Heart left ventricle (tissue), 16 donors: Measurements from ENCODE around the gene FADS2. TPM values are rescaled to one million over a fixed set of nuclear protein-coding genes. Genes with fewer than 3 reads are reported as not detected.

Source experiments
- ATAC-seq, 4 donors: fragments of 200-7000 bp; cut with Tn5 transposase; one replicate each; pipeline ENCODE4 v1.9.1; 2020 to 2022; ENCODE audit warnings: moderate library complexity in 4 of 4, mild to moderate bottlenecking in 3 of 4, moderate number of reproducible peaks in 1 of 4
- DNase-seq, 5 donors: peaks; one replicate each; pipeline ENCODE4 v3.0.0-alpha.2; 2020
- H3K27ac ChIP-seq, 12 donors: fragments of 200-600 bp; sonication (generic) in 4 of 12; one replicate each; pipeline versions ENCODE4 v1.5.0 to v1.8.0; 2016 to 2022; ENCODE audit warnings: mild to moderate bottlenecking in 2 of 12
- H3K27me3 ChIP-seq, 9 donors: fragments of 200-600 bp; sonication (generic) in 2 of 9; one replicate each; pipeline versions ENCODE4 v1.5.1 to v1.8.0; 2016 to 2022; ENCODE audit warnings: mild to moderate bottlenecking in 3 of 9
- H3K36me3 ChIP-seq, 9 donors: fragments of 200-600 bp; sonication (generic) in 2 of 9; one replicate each; pipeline versions ENCODE4 v1.5.0 to v1.8.0; 2018 to 2022; ENCODE audit warnings: mild to moderate bottlenecking in 2 of 9
- H3K4me1 ChIP-seq, 12 donors: fragments of 200-600 bp; sonication (generic) in 4 of 12; one replicate each; pipeline versions ENCODE4 v1.5.0 to v1.8.0; 2016 to 2022; ENCODE audit warnings: mild to moderate bottlenecking in 3 of 12
- H3K4me3 ChIP-seq, 12 donors: fragments of 200-600 bp; sonication (generic) in 4 of 12; one replicate each; pipeline versions ENCODE4 v1.5.0 to v1.8.0; 2017 to 2022; ENCODE audit warnings: mild to moderate bottlenecking in 9 of 12, moderate library complexity in 4 of 12
- H3K9me3 ChIP-seq, 12 donors: fragments of 200-600 bp; sonication (generic) in 4 of 12; one replicate each; pipeline versions ENCODE4 v1.5.0 to v1.8.0; 2016 to 2022; ENCODE audit warnings: mild to moderate bottlenecking in 1 of 12
- CTCF ChIP-seq, 12 donors: fragments of 200-600 bp; sonication (generic) in 4 of 12; IDR thresholded peaks; one replicate each; pipeline versions ENCODE4 v1.5.0 to v1.8.0; 2018 to 2022; ENCODE audit warnings: antibody characterized with exemption in 12 of 12, mild to moderate bottlenecking in 5 of 12
- POLR2A ChIP-seq, 2 donors: fragments of 450-650 bp; IDR thresholded peaks; one replicate each; pipeline ENCODE4 v1.6.1; 2017; ENCODE audit warnings: antibody characterized with exemption in 2 of 2, mild to moderate bottlenecking in 2 of 2, moderate library complexity in 2 of 2
- WGBS, 4 donors: extraction: QIAGEN DNeasy Blood & Tissue Kit in 2 of 4; methylation state at CpG; one replicate each; pipeline versions ENCODE4 v1.1.5 to v1.1.7; 2013 to 2018; 5-methylcytosine and 5-hydroxymethylcytosine counted together
- intact Hi-C, 10 donors: fragments of 100-400 bp; cut with DNase I; formaldehyde crosslinking; loops; one replicate each; pipeline versions ENCODE4 v1.11.1 to v1.14.2; 2022
- polyA plus RNA-seq, 2 donors: library from polyadenylated mRNA; stranded (reverse); fragments of 200-250 nt; gene quantifications; one replicate each; pipeline ENCODE4 v1.2.3, GENCODE V29; 2013
- total RNA-seq, 9 donors: library from RNA; depleted of rRNA in 2 of 9; stranded (reverse); fragments of >200 nt in 2 of 9; fragmentation: NEBNext Ultra II Directional in 3 of 9; extraction: Animal tissue kit (Norgen Biotek cat#: 25700) in 3 of 9; gene quantifications; one replicate each; pipeline versions ENCODE4 v1.1.0 to v1.2.4, GENCODE V29; 2016 to 2023
- donor health status: ischemic (EF 13 %, LVEDD 7.1; RV severe dilation, severe dysfunction).
- donor health status: healthy with polysubstance abuse.
- donor health status: DM: no; HTN: yes; CAD: no.
- donor health status: DM: no; HTN: no; CAD: no.
- donor health status: ischemic (EF 25% LVEDD 6.9; RV normal size, moderate dysfunction).
- donor health status: ischemic (EF 25% LVEDD 5.7; RV mildly dilated, moderate dysfunction).
- donor health status: healthy.
- donor health status: DM: yes; HTN: yes; CAD: no.
- donor health status: ischemic (EF 35%, LVEDD 5.7; RV mildly dilated, moderate dysfunction).
- donor health status: nonischemic (EF 11% LVEDD 7.7; RV severe dilation, severe dysfunction).
- donor health status: DM: yes; HTN: yes; CAD: no.
- donor health status: PGD.
- donor health status: ischemic (EF 29% LVEDD 5.4; RV normal size, mild dysfunction).
- donor health status: nonischemic (EF 23%, LVEDD 6.1; RV moderate dilation, normal function).

The FADS2 gene
- total and polyA plus RNA-seq, 11 donors: 2.6 to 43.6 (median 19.2) TPM

DNA sequence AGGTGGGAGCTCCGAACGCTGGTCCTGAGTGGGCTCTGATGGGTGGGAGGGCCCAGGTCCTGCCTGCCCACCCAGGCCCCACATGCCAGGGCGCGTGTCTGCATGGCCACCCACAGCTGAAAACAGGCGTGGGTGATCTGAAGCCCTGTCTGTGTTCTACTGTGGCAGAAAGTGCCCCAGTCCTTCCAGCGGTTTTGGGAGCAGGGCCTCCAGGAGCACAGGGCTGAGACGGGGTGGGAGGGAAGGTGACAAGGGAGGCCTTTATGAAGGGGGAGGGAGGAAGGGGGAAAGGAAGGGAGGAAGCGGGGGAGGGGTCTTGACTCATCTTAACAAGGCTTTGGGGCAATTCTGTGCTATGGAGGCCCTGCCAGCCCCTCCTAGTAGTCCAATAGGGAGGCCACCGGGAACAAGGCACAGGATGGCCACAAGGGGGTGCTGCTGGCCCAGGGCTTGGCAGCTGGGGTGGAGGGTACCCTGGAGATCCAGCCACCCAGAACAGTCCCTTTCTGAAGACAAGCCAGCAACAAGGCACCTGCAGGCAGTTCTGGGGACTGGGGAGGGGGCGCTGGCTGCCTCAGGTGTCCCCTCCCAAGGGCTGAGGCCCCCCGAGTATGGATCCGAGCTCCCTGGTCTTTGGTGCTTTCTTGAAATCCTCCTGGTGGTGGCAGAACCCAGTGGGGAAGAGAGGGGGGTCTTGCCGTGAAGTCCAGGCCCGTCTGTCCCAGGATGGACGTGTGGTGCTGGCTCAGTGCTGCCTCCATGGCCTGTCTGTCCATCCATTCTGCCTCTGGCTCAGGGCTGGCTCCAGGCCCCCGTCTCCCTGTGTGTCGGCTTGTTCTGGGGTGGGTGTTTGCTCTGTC, 69.5 kb downstream of the FADS2 start:
- H3K36me3 ChIP-seq: peaks cover 0 to 54% (median 3%) of the 10 kb centered on the region in 9 donors
- H3K27ac ChIP-seq: peak overlapping the region in 3 of 12 donors; percentile 6 to 34 (median 17)

GRCh38 chr11:61898247-61898582, 70.1 kb downstream of the FADS2 start:
- no peak for ATAC-seq
- DNase-seq: no peak
- Histone ChIP-seq H3K4me3 (no peak overlapping the region), H3K27me3 (no peaks in the 10 kb centered on the region), H3K36me3 (peaks cover 0 to 54% (median 3%) of the 10 kb centered on the region in 9 donors), H3K9me3 (no peaks in the 10 kb centered on the region), H3K27ac (peak overlapping the region in 3 of 12 donors; percentile 6 to 34 (median 17)), H3K4me1 (peaks cover 0 to 28% (median 3%) of the 10 kb centered on the region in 12 donors)
- intact Hi-C loops: loop anchor here in 8 of 10 donors (1.0 to 5.0 kb wide), 8 partner anchors 49 to 209 kb away; no protein-coding TSS in a partner anchor
- TF ChIP-seq CTCF (IDR thresholded peaks at IDR 0.05): no peak
- no peak for TF ChIP-seq POLR2A (IDR thresholded peaks at IDR 0.05)
- WGBS, 4 donors: 68 to 88% (median 78%) methylated on average over 7 to 9 of the region's 9 CpGs

More for the DNA sequence above, 69.5 kb downstream of the FADS2 start:
- peak; percentile 70 to 87 (median 74) for DNase-seq
- no peaks in the 10 kb centered on the region for H3K27me3 ChIP-seq
- TF ChIP-seq CTCF (IDR thresholded peaks at IDR 0.05): peak; percentile 70 to 91 (median 86)
- TF ChIP-seq POLR2A (IDR thresholded peaks at IDR 0.05): no peak
- no peak overlapping the region for H3K4me3 ChIP-seq
- peak; percentile 62 to 77 (median 73) for ATAC-seq
- H3K4me1 ChIP-seq: peaks cover 0 to 28% (median 3%) of the 10 kb centered on the region in 12 donors
- 72 to 86% (median 77%) methylated on average over 11 to 17 of the region's 17 CpGs for WGBS, 4 donors
- H3K9me3 ChIP-seq: no peaks in the 10 kb centered on the region
- intact Hi-C loops: loop anchor here (1.0 to 5.0 kb wide), 12 partner anchors 27 to 210 kb away; no protein-coding TSS in a partner anchor

DNA sequence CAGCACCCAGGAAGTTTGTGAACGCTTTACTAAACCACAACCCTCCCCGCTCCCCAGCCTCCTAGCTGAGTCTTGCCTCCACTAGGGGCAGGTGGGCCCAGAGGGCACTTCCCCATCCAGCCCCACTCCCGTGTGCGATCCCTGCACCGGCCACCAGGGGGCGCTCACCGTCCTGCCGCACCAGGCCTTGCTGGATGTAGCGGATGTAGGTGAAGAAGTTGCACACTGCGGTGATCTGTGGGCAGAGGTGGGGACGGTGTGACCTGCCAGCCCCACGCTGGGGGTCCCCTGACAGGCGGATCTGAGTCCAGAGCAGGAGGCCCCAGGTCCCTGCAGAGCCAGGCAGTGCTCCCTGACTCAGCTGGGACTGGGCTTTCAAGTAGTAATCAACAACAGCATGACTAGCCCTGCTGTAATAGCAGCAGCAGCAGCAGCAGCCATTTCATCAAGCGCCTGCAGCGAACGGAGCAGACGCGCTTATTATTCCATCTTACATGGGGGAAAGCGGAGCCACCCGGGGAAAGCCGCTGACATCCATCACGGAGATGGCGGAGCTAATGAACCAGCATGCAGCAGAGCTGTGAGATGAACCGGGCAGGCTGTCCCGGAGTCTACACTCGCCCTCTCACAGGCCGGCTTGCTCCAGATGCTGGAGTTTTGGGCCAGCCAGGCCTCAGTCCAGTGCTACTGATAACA, 71.2 kb downstream of the FADS2 start:
- TF ChIP-seq POLR2A (IDR thresholded peaks at IDR 0.05) (no peak), CTCF (IDR thresholded peaks at IDR 0.05) (peak; percentile 99 to 100 (median 100))
- intact Hi-C loops: loop anchor here (1.0 to 5.0 kb wide), 10 partner anchors 48 to 208 kb away; no protein-coding TSS in a partner anchor
- ATAC-seq (peak; percentile 70 to 85 (median 81)), DNase-seq (peak; percentile 72 to 93 (median 83))
- H3K36me3 ChIP-seq: peaks cover 0 to 64% (median 3%) of the 10 kb centered on the region in 9 donors
- WGBS, 4 donors: 40 to 63% (median 48%) methylated on average over 15 to 27 of the region's 27 CpGs
- H3K27ac ChIP-seq: peak overlapping the region in 5 of 12 donors; percentile 2 to 36 (median 11)
- peaks cover 0 to 22% (median 3%) of the 10 kb centered on the region in 12 donors for H3K4me1 ChIP-seq
- H3K27me3 ChIP-seq: no peaks in the 10 kb centered on the region
- H3K9me3 ChIP-seq: no peaks in the 10 kb centered on the region
- H3K4me3 ChIP-seq: no peak overlapping the region
